Mesangial cell (primary cell): Measurements from ENCODE around the gene SIAH3. TPM values are rescaled to one million over a fixed set of nuclear protein-coding genes. Genes with fewer than 3 reads are reported as not detected.

Source experiments
- total RNA-seq: library from RNA; depleted of rRNA; stranded (reverse); fragments of >200 nt; gene quantifications from 2 replicates; pipeline ENCODE4 v1.2.3, GENCODE V29; 2015

Gene SIAH3
- total RNA-seq: 0.16 and 0.38 TPM in 2 replicates

GRCh38 chr13:45851171-45851921, at the start of gene SIAH3:
SIAH3 (minus strand) TSS chr13:45851753; CDS start chr13:45851629, 124 bp downstream.

Other genes starting within 250 kb of the SIAH3 start
- not detected in 2 replicates for gene ERICH6B, start 236.0 kb downstream of the SIAH3 start, total RNA-seq
- not detected in 2 replicates for gene CBY2, start 149.4 kb downstream of the SIAH3 start, total RNA-seq
- 6.8 and 7.3 TPM in 2 replicates for gene ZC3H13, start 201.0 kb upstream of the SIAH3 start, total RNA-seq